SKM-1 treated with dmso at 0.1 percent for 144 hours (cell line): ENCODE measurements around the gene CCDC177.

ENCODE experiments used
- DNase-seq: peaks from one replicate; lab custom pipeline; 2025; ENCODE audit not compliant: unreplicated experiment; lab: John Stamatoyannopoulos, UW

Gene CCDC177

DNA sequence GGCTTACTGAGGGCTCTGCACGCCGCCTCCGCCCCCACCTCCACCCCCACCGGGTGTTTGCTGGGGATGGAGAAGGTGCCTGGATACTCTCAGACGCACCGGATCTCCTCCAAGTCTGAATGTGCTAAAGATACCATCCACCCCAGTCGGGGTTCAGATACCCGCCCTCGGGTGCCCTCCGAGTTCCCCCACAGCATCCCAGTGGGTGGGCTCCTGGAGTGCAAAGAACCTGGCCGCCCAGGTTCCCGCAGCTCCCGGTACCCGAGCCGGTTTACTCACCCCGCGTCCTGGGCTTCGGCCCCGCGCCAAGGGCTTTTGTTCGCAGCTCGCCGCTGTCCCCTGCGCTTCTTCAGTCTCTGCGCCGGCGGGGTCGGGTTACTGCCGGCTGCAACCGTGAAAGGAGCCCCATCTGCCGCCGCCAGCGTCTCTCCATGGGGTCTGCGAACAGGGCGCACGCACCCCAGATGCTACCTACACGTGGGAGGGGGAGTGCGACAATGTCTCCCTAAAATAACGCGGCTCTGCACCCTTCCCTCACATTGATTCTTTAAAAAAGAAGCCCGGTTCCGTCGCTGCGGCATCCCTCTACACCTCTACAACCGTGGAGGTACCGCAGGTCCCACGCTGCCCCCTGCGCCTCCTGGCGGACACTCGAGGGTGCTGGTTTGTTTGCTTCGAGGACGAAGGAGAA, at the start of gene CCDC177:
Gene CCDC177 (minus strand): TSS at position 609 of the 691 bp plus-strand sequence. CDS start 1,249 bp downstream, outside the sequence.
- no peak for DNase-seq

DNA sequence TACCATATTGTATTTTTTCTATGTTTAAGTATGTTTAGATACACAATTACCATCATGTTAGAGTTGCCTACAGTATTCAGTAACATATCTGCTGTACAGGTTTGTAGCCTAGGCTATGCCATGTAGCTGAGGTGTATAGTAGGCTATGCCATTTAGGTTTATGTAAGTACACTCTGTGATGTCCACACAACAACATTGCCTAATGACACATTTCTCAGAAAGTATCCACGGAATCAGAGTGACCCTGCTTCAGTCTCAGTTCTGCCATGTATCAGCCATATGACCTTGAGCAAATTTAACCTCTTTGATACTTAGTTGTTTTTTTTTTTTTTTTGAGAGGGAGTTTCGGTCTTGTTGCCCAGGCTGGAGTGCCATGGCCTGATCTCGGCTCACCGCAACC, 49.5 kb upstream of the CCDC177 start:
- no peak for DNase-seq

DNA sequence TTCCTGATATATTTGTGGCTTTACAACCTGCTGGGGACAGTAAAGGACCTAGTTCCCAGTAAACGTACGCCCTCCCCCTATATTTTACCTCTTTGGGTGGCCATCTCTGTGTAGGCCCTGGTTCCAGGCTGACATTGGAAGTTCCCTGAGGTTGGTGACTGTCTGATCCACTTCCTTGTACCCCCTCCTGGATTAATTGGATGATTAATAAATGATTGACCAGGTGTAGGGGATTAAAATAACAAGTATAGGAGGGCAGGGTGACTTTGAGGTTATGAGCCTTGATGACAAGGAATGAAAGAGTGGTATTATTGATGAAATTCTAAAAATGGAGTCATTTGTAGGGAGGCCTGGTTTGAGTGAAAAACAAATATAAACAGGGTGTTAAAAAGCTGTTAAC, 46.3 kb upstream of the CCDC177 start:
- DNase-seq: no peak

DNA sequence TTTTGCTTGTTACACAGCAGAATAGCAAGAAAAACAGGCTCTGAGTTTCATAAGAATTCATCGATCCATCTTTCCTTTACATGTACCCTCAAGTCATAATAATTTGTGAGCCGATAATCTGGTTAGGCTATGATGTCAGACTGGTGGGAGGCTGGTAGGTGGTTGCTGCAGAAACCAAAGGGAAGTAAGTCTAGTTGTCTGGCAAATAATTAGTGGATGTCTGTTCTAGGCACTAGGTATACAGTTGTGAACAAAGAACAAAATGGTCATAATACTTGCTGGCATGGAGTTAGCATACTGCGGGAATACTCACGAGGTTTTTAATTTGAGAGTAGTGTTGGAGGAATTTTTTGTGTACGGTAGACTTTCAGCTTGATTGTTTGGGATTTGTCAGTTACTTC, 45.5 kb upstream of the CCDC177 start:
- DNase-seq: no peak

DNA sequence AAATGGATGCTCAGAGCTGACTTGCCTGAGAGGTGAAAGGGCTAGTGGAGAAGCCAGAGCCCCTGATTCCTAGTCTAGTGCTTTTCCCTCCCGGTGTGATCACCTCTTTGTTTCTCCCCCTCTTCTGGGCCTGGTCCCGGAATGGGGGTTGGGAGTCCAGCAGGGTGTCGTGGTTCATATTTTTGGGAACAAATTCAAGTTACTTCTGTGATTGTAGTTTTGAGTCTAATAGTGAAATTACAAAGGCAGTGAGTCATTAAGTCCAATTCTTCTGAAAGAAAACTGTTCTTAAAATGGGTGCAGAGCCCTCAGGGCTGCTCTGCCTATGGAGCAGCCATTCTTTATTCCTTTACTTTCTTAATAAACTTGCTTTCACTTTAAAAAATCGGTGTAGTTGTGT, 44.3 kb upstream of the CCDC177 start:
- DNase-seq: no peak

DNA sequence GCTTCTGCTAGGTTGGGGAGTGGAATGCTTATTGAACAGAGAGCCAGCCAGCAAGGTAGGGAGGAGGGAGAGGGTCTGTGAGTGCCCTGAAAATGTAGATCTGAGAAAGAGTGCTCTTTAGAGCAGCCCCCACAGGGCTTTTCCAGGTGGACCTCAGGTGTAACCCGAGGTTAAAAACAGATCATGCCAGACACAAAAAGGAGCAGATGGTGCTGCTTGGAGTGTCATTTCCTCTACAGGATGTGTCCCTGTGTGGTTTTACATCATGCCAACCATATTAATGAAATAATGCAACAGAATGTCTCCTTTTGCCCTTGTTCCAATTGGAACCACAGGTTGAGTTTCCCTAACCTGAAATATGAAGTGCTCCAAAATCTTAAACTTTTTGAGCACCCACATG, 43.1 kb upstream of the CCDC177 start:
- DNase-seq: no peak

DNA sequence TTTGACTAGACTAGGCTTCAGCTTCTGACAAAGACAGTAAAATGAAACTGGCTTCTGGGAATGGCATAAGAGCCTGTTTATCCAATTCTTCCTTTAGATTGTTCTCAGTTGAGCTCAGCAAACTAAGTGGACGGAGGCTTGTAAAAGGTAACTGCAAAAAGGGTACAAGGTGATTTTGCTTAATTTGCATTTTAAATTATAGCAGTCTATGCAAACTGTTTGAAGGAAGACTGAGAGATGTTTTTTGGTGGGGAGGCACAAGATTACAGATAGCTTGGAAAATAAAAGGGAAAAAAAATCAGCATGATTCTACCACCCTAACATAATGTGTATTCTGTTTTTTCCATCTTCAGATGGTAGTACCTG, 41.7 kb upstream of the CCDC177 start:
- DNase-seq: no peak

DNA sequence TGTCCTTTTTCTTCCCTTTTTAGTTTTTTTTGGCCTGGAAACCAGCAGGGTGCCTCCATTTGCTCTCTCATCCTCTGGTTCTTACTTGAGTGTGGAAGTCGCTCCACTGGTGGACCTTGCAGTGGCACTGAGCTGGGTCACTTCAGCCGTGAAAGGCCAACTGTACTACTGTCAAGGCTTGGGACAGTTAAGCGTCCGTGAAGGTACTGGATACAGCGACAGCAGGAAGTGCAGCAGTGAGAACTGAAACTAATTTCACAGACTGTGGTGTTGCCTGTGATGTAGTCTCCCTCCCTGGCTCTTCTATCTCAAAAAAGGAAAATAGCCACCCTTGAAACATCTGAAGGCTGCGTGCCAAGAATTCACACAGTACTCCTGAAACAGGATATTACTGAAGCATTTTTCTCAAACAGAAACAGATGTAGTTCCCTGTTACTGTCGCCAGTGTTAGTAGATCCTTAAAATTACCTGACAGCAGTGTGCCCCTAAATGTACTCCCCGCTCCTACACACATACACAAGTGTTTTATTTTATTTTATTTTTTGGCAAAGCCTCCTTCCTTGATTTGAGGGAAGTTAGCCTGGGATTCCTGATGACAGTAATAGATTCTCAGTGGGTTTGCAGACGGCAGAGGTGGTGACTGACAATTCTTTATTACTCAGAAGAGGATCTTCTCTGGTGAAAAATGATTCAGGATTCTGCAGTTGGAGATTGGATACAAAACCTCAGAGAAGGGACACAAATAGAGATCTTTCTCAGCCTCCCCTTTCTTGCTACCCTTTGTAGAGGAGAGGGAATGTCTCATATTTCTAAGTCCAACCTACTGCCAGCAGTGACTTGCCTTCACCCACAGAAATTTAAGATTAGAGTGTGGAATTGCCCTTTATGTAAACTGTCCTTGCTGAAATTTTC, 41.1 kb upstream of the CCDC177 start:
- DNase-seq: peak; percentile 48

DNA sequence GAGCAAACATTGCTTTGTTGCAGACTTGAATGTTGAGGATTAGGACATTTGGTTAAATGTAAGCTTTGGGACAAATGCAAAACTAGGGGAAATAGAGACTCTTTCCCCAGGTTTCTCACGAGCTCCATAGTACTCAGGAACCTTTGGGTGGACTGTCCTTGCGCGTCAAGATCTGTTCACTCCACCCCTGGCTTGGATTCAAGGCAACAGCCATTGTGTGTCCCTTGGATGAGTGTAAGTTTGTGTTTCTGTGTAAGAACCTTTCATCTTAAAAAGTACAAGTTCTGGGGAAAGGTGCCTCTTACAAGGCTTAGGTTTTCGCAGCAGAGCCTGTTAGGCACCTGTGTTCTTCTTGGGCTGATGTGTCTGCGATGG, 40.4 kb upstream of the CCDC177 start:
- DNase-seq: no peak

DNA sequence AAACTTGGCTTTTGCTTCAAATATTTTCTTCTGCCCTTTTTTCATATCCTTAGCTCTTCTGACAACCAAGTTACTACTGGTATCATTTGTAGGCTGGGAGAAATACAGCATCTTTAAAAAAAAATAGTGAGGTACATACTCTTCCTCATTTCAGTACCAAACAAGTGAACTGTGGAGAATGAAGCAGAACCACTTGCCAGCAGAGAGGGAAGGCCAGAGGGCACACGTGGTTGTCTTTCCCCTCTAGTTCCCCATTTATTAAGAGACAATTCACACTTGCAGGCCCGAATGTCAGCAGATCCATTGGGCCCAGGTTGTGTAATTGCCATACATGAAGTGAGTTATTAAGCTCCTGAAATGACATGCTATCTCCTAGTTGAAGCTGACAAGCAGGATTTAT, 39.9 kb upstream of the CCDC177 start:
- peak; percentile 82 for DNase-seq

DNA sequence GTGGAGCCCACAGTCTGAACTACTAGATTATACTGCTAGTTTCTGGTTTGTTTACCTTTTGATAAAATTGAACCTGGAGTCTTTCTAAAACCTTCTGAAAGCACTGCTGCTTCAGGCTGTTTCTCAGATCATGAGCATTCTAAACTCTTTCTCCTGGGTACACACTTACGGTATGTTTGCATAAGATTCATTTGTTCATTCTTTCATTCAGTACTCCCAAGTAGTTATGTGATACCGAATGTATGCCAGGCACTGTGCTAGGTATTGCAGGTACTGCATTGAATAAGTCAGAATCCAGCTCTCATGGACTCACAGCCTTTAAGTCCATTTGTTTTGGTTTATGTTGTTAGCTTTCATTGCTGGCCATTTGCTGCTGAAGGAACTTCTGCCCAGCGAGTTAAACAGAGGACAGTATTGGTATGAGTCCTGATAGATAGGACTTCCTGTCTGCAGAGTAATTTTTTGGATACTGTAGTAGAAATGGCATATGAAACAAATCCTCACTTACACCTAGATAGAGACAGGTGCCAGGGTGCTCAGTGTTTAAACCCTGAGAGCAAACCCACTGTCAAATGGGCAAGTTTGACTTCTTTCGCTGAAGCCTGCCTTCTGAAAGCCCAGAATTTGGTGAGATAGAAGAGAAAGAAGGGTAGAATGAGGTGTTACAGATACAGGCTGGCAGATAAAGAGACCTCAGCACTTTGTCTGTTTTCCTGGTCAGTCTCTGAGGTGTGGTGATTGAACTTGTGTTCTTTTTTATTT, 38.8 kb upstream of the CCDC177 start:
- no peak for DNase-seq

DNA sequence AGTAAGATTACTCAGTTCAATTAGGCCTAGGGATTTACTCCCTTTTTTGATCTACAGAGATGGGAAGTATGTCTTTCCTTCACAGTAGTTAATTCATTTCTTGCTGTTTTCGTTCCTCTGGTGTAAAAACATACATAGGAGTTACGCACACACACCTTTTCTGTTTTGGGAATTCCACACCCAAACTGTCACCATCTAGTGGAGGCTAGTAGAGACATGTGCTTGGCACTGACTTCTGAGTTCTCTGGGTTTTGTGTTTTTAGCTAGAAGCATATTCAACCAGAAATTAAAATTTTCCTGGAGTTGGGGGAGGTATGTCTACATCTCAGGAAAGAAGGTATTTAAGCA, 38.1 kb upstream of the CCDC177 start:
- DNase-seq: no peak

DNA sequence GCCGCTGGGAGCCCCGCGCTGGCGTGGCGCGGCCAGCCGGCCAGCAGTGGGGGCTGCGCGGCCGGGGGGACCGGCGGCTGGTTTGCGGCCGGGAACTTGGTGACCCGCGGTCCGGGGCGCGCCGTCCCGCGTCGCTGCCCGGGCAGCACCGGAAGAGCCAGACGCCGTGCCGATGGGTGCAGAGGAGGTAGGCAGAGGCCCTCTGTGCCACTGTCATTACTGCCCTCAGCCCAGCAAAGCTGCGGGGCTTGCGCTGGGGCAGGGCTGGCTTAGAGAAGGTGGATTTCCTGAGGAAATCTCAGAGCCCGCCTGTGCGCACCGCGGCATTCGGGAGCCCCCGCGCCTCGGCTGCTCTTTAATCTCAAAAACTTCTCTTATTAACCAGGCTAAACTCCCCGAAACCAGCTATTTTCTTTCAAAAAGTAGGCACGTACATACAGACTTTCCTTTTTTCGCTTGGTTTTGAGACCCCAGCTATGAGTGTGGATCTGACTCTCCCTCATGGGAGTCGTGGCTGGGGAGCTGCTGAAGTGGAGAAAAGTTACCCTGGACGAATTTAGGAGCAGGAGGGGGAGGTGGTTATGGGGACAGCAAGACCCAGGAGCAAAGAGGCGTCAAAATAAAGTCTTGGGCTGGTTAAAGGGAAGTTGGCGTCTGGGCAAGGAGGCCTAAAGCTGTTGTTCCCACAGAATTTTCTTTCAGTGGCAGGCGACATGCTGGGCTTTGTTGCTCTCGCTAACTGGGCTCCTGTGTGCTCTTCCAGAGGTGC, 37.5 kb upstream of the CCDC177 start:
- DNase-seq: no peak

DNA sequence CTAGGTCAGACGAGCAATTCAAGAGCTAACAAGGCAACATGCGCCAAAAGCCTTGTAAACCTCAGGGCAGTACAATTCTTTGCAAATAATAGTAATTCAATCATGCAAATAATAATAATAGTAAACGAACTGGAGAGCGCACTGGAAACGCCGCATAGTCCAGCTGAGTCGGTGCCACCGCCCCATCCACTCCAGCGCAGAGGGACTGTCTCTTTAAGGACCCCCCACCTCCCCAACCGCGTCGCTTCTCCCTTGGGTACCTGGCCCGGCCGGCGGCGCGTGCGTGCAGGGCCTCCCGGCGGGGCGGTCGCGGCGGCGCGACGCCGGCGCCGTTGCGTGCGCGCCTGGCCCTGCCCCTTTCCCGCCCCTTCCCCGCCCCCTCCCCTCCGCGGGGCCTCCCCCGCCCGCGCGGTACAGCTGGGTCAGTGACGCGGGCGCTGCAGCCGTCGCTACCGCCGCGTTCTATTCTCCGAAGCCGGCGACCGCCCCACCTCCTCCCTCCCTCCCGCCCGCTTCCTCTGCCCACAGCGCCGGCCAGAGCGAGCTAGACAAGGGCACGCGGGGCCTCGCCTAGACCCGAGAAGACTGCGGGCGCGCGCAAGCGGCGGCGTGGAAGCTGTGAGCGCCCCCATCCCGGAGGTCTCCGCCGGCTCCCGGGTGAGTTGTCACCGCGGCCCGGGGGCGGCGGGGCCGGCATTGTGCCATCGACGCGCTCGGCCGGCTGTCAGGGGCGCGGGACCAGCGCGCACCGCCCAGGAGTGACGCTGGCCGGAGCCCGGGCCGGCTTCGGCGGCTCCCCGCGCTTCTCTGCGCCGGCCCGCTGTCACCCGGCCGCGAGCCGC, 36.7 kb upstream of the CCDC177 start, which contains the start of gene SUSD6:
Gene SUSD6 (plus strand): TSS at position 425 of the 842 bp plus-strand sequence. CDS start 46,997 bp downstream, outside the sequence.
- DNase-seq: peak; percentile 47

DNA sequence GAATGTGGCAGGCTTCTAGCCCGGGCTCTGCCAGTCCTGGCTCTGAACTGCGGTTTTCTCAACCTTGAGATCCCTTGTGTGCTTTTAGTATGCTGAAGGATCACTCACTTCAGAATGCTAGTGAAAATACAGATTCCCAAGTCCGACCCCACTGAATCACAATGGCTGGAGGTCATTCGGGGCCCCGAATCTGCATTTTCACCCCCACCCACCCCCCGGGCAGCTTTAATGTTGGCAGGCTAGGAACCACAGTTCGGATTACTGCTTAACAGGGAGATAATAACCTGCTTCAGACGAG, 36.2 kb upstream of the CCDC177 start:
- no peak for DNase-seq

DNA sequence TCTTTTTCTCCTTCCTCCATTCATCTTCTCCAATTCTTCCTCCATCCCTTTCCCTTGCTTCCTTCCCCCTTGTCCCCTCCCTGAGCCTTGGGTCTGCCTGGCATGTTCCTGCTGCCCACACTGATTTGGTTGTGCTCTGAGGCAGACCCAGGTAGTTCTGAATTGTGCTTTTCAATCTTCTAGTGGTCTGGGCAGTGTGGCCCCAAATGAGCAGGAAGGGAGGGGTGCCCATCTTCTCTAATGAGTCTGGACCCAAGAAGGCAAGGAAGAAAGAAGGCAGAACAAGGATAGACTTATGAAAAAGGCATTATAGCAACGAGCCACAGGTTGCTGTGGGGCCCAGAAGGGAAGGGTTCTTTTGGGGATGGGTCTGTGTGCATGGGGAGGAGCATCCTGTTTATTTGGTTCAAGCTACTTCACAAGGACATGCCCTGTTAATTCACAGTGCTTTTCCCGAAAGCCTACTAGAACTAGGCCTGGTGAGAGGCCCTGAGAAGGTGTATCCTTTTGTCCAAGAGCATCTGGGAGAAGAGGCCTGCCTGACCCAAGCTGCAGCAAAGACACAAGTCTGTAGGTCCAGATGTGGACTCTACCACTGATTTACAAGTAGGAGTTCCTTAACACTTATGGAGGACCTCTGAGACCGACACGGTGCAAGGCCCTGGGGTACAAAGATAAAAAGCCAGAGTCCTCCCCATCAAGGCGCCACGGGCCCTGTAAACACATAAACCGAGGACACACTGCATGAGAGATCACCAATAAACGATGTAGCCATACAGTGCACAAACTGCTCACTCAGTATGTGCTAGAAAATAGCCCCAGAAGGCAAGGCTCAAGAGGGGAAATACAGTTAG, 35.6 kb upstream of the CCDC177 start:
- no peak for DNase-seq

DNA sequence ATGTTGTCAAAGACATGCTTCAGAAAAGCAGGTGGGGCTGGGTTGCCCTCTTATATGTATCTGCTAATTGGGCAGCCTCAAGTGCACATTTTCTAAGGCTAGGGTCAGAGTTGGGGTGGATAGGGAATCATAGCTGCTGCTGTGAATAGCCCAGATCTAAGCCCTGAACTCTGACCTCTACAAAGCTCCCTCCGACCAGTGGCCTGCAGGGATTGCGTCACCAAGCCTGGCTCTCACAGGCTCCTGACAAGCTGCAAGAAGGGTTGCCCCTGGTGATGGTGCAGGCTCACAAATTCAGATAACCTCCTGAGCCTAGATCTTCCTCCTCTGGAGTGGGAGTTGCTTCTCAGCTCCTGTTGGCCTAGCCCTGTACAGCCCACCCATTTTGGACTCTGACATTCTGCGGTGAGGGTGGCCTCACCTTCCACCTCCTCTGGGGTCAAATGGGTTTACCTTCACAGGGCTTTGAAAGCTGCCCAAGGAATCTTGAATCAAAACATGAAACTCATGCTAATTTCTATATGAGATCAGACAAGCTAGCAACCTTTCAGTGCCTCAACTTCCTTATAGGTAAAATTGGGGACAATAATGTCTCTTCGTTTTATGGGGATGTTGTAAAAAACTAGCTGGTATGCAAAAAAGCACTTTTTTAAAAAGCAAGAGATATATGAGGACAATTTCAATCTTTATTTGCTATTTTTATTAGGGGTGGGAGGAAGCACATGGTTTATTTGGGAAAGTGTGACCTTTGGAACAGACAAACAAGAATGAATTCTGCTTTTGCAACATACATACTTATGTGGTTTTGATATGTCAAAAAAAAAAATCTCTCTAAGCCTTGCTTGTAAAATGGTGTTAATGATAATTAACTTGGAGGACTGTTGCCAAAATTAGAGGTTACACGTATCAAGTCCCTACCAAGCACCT, 31.9 kb upstream of the CCDC177 start:
- DNase-seq: no peak

DNA sequence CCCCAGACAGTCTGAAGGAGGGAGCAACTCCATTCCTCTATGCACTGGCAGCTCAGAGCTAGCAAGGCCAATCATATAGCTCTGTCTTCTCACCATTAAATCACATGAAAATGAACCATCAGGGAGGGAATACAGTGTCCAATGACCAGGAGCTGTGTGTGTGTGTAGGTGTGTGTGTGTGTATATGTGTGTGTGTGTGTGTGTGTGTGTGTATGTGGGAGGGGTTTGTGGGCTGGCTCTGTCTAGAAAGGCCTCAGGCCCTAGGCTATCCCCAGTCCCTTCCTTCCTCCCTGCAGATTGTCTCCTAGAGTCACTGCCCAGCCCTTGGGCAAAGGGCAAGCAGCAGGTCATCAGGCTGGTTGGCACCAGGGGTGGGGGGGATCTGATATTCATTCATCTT, 31.1 kb upstream of the CCDC177 start:
- DNase-seq: no peak
